Progenitor cell of endocrine pancreas (in vitro differentiated cells): ENCODE measurements around the gene SEZ6L. TPM values are rescaled to one million over a fixed set of nuclear protein-coding genes. Genes with fewer than 3 reads are reported as not detected.

ENCODE experiments used
- DNase-seq: peaks from one replicate; pipeline ENCODE4 v3.0.0; 2021; ENCODE audit warnings: low spot score; ENCODE audit not compliant: unreplicated experiment
- H3K27ac Mint-ChIP-seq: 2 replicates; pipeline ENCODE4 v1.8.0; 2021; ENCODE audit warnings: mild to moderate bottlenecking, moderate library complexity, mixed read lengths
- H3K27me3 Mint-ChIP-seq: 2 replicates; pipeline ENCODE4 v1.8.0; 2021; ENCODE audit warnings: mixed read lengths
- H3K36me3 Mint-ChIP-seq: 2 replicates; pipeline ENCODE4 v1.8.0; 2022; ENCODE audit warnings: mixed read lengths; ENCODE audit not compliant: insufficient read depth
- H3K4me1 Mint-ChIP-seq: 2 replicates; pipeline ENCODE4 v1.8.0; 2021; ENCODE audit warnings: low read depth, mixed read lengths
- H3K4me3 Mint-ChIP-seq: 2 replicates; pipeline ENCODE4 v1.8.0; 2021; ENCODE audit warnings: low read depth, mild to moderate bottlenecking, moderate library complexity, mixed read lengths
- H3K9me3 Mint-ChIP-seq: 2 replicates; pipeline ENCODE4 v1.8.0; 2021; ENCODE audit warnings: low read depth, mixed read lengths
- CTCF ChIP-seq: fragments of 200-600 bp; sonication (generic); IDR thresholded peaks from one replicate; pipeline ENCODE4 v1.5.0; 2021; ENCODE audit warnings: antibody characterized with exemption, mild to moderate bottlenecking; ENCODE audit not compliant: unreplicated experiment
- total RNA-seq: library from RNA; stranded (reverse); gene quantifications from 2 replicates; pipeline ENCODE4 v1.2.1, GENCODE V29; 2021

The SEZ6L gene
- total RNA-seq, 1 donor from 2014 or later = 26.2 TPM

- Mint-ChIP-seq H3K4me1 (no peaks in the 10 kb centered on the region), H3K4me3 (no peak overlapping the region), H3K27me3 (peaks cover 38% of the 10 kb centered on the region), H3K27ac (no peak overlapping the region), H3K9me3 (no peaks in the 10 kb centered on the region), H3K36me3 (no peaks in the 10 kb centered on the region)
- TF ChIP-seq CTCF = no peak
- DNase-seq = no peak
These were observed 248.1 kb downstream of the SEZ6L start for GRCh38 chr22:26417406-26417805.

GRCh38 chr22:26418620-26419019 is 249.4 kb downstream of the SEZ6L start:
- no peak overlapping the region for H3K27ac Mint-ChIP-seq
- peaks cover 35% of the 10 kb centered on the region for H3K27me3 Mint-ChIP-seq
- no peak overlapping the region for H3K4me3 Mint-ChIP-seq
- H3K9me3 Mint-ChIP-seq = peaks cover 2% of the 10 kb centered on the region
- no peak for TF ChIP-seq CTCF
- no peaks in the 10 kb centered on the region for H3K36me3 Mint-ChIP-seq
- no peaks in the 10 kb centered on the region for H3K4me1 Mint-ChIP-seq
- DNase-seq = no peak

- Mint-ChIP-seq H3K27ac (no peak overlapping the region), H3K4me3 (peak overlapping the region; percentile 43), H3K27me3 (peaks cover 46% of the 10 kb centered on the region), H3K36me3 (no peaks in the 10 kb centered on the region), H3K9me3 (peaks cover 2% of the 10 kb centered on the region), H3K4me1 (peaks cover 6% of the 10 kb centered on the region)
- no peak for TF ChIP-seq CTCF
- no peak for DNase-seq
These were observed 257.7 kb downstream of the SEZ6L start for GRCh38 chr22:26426924-26427323.

- Mint-ChIP-seq H3K4me1 (peaks cover 6% of the 10 kb centered on the region), H3K27me3 (peaks cover 46% of the 10 kb centered on the region), H3K36me3 (no peaks in the 10 kb centered on the region), H3K4me3 (peak within 1 kb of the TSS; percentile 97), H3K9me3 (no peaks in the 10 kb centered on the region), H3K27ac (peak within 1 kb of the TSS; percentile 94)
- DNase-seq = peak; percentile 59
- no peak for TF ChIP-seq CTCF
These were observed 259.5 kb downstream of the SEZ6L start, which contains the start of gene ASPHD2 for GRCh38 chr22:26428515-26429457. TSS of gene ASPHD2 (plus strand) at chr22:26429260. CDS start at chr22:26433616, 4,356 bp downstream.

- no peak for TF ChIP-seq CTCF
- DNase-seq = no peak
- peak overlapping the region; percentile 79 for H3K4me3 Mint-ChIP-seq
- peaks cover 46% of the 10 kb centered on the region for H3K27me3 Mint-ChIP-seq
- H3K9me3 Mint-ChIP-seq = no peaks in the 10 kb centered on the region
- peak overlapping the region; percentile 15 for H3K27ac Mint-ChIP-seq
- H3K36me3 Mint-ChIP-seq = peaks cover 2% of the 10 kb centered on the region
- H3K4me1 Mint-ChIP-seq = peaks cover 6% of the 10 kb centered on the region
These were observed 260.4 kb downstream of the SEZ6L start for GRCh38 chr22:26429458-26430286.
